Activated naive CD4-positive, alpha-beta T cell treated with anti-CD3 and anti-CD28 coated beads, Interleukin-2, amount 50 U/mL, for 24 hours (primary cell): Measurements from ENCODE around the gene EBNA1BP2.
A peak's percentile ranks its signal among the peaks of the same experiment; 100 is the strongest.

Experiments used
- H3K27ac Mint-ChIP-seq: one replicate; pipeline ENCODE4 v1.8.0; 2021; ENCODE audit warnings: mild to moderate bottlenecking, mixed read lengths
- H3K27me3 Mint-ChIP-seq: one replicate; pipeline ENCODE4 v1.8.0; 2021; ENCODE audit warnings: mixed read lengths
- H3K36me3 Mint-ChIP-seq: one replicate; pipeline ENCODE4 v1.8.0; 2021; ENCODE audit warnings: mixed read lengths
- H3K4me1 Mint-ChIP-seq: one replicate; pipeline ENCODE4 v1.8.0; 2021; ENCODE audit warnings: mixed read lengths
- H3K4me3 Mint-ChIP-seq: one replicate; pipeline ENCODE4 v1.8.0; 2021; ENCODE audit warnings: mild to moderate bottlenecking, mixed read lengths
- H3K9me3 Mint-ChIP-seq: one replicate; pipeline ENCODE4 v1.8.0; 2021; ENCODE audit warnings: mixed read lengths

Gene EBNA1BP2

GRCh38 chr1:43194509-43194908, 22.4 kb upstream of the EBNA1BP2 start:
- Mint-ChIP-seq H3K27ac (no peak overlapping the region), H3K4me1 (no peaks in the 10 kb centered on the region), H3K4me3 (no peak overlapping the region), H3K9me3 (peaks cover 9% of the 10 kb centered on the region), H3K27me3 (peaks cover 8% of the 10 kb centered on the region), H3K36me3 (peaks cover 7% of the 10 kb centered on the region)

GRCh38 chr1:43188106-43188505, 16.0 kb upstream of the EBNA1BP2 start:
- H3K4me3 Mint-ChIP-seq: no peak overlapping the region
- peaks cover 4% of the 10 kb centered on the region for H3K9me3 Mint-ChIP-seq
- no peaks in the 10 kb centered on the region for H3K4me1 Mint-ChIP-seq
- peaks cover 5% of the 10 kb centered on the region for H3K36me3 Mint-ChIP-seq
- no peak overlapping the region for H3K27ac Mint-ChIP-seq
- peaks cover 2% of the 10 kb centered on the region for H3K27me3 Mint-ChIP-seq

GRCh38 chr1:43184995-43185394, 12.9 kb upstream of the EBNA1BP2 start:
- Mint-ChIP-seq H3K4me3 (no peak overlapping the region), H3K27me3 (no peaks in the 10 kb centered on the region), H3K9me3 (no peaks in the 10 kb centered on the region), H3K27ac (no peak overlapping the region), H3K36me3 (no peaks in the 10 kb centered on the region), H3K4me1 (no peaks in the 10 kb centered on the region)

GRCh38 chr1:43184388-43184787, 12.3 kb upstream of the EBNA1BP2 start:
- Mint-ChIP-seq H3K27ac (no peak overlapping the region), H3K4me3 (no peak overlapping the region), H3K4me1 (no peaks in the 10 kb centered on the region), H3K36me3 (no peaks in the 10 kb centered on the region), H3K9me3 (no peaks in the 10 kb centered on the region), H3K27me3 (no peaks in the 10 kb centered on the region)

GRCh38 chr1:43177691-43178090, 5.6 kb upstream of the EBNA1BP2 start:
- peaks cover 5% of the 10 kb centered on the region for H3K4me1 Mint-ChIP-seq
- no peak overlapping the region for H3K27ac Mint-ChIP-seq
- H3K4me3 Mint-ChIP-seq: no peak overlapping the region
- H3K36me3 Mint-ChIP-seq: no peaks in the 10 kb centered on the region
- H3K27me3 Mint-ChIP-seq: peaks cover 12% of the 10 kb centered on the region
- no peaks in the 10 kb centered on the region for H3K9me3 Mint-ChIP-seq

- H3K27me3 Mint-ChIP-seq: peaks cover 12% of the 10 kb centered on the region
- no peak overlapping the region for H3K4me3 Mint-ChIP-seq
- H3K36me3 Mint-ChIP-seq: peaks cover 16% of the 10 kb centered on the region
- no peaks in the 10 kb centered on the region for H3K9me3 Mint-ChIP-seq
- H3K27ac Mint-ChIP-seq: no peak overlapping the region
- H3K4me1 Mint-ChIP-seq: peaks cover 25% of the 10 kb centered on the region
Observed at GRCh38 chr1:43174873-43175272, 2.8 kb upstream of the EBNA1BP2 start.

- H3K9me3 Mint-ChIP-seq: no peaks in the 10 kb centered on the region
- no peak overlapping the region for H3K27ac Mint-ChIP-seq
- H3K4me1 Mint-ChIP-seq: peaks cover 43% of the 10 kb centered on the region
- H3K4me3 Mint-ChIP-seq: peak overlapping the region; percentile 93
- H3K27me3 Mint-ChIP-seq: peaks cover 12% of the 10 kb centered on the region
- peaks cover 26% of the 10 kb centered on the region for H3K36me3 Mint-ChIP-seq
Observed at GRCh38 chr1:43172527-43172972, 460 bp upstream of the EBNA1BP2 start.

GRCh38 chr1:43171312-43171875, 696 bp downstream of the EBNA1BP2 start:
- Mint-ChIP-seq H3K27ac (peak overlapping the region; percentile 96), H3K4me3 (peak overlapping the region; percentile 93), H3K36me3 (peaks cover 33% of the 10 kb centered on the region), H3K27me3 (peaks cover 5% of the 10 kb centered on the region), H3K4me1 (peaks cover 43% of the 10 kb centered on the region), H3K9me3 (no peaks in the 10 kb centered on the region)

- Mint-ChIP-seq H3K27me3 (no peaks in the 10 kb centered on the region), H3K4me3 (no peak overlapping the region), H3K27ac (no peak overlapping the region), H3K4me1 (peaks cover 27% of the 10 kb centered on the region), H3K9me3 (no peaks in the 10 kb centered on the region), H3K36me3 (peaks cover 41% of the 10 kb centered on the region)
Observed at GRCh38 chr1:43165765-43166164, 6.3 kb downstream of the EBNA1BP2 start.

- Mint-ChIP-seq H3K9me3 (no peaks in the 10 kb centered on the region), H3K27ac (no peak overlapping the region), H3K27me3 (no peaks in the 10 kb centered on the region), H3K36me3 (peaks cover 35% of the 10 kb centered on the region), H3K4me1 (peaks cover 21% of the 10 kb centered on the region), H3K4me3 (no peak overlapping the region)
Observed at GRCh38 chr1:43165162-43165561, 6.9 kb downstream of the EBNA1BP2 start.

GRCh38 chr1:43156026-43156425, 16.1 kb downstream of the EBNA1BP2 start:
- Mint-ChIP-seq H3K9me3 (no peaks in the 10 kb centered on the region), H3K4me3 (no peak overlapping the region), H3K27ac (no peak overlapping the region), H3K36me3 (no peaks in the 10 kb centered on the region), H3K27me3 (peaks cover 3% of the 10 kb centered on the region), H3K4me1 (no peaks in the 10 kb centered on the region)

- Mint-ChIP-seq H3K4me1 (peaks cover 4% of the 10 kb centered on the region), H3K27me3 (peaks cover 17% of the 10 kb centered on the region), H3K9me3 (no peaks in the 10 kb centered on the region), H3K4me3 (no peak overlapping the region), H3K27ac (no peak overlapping the region), H3K36me3 (no peaks in the 10 kb centered on the region)
Observed at GRCh38 chr1:43153443-43153842, 18.6 kb downstream of the EBNA1BP2 start.

GRCh38 chr1:43152866-43153265, 19.2 kb downstream of the EBNA1BP2 start:
- no peak overlapping the region for H3K27ac Mint-ChIP-seq
- no peak overlapping the region for H3K4me3 Mint-ChIP-seq
- H3K36me3 Mint-ChIP-seq: no peaks in the 10 kb centered on the region
- H3K27me3 Mint-ChIP-seq: peaks cover 18% of the 10 kb centered on the region
- H3K9me3 Mint-ChIP-seq: no peaks in the 10 kb centered on the region
- H3K4me1 Mint-ChIP-seq: peaks cover 5% of the 10 kb centered on the region

- Mint-ChIP-seq H3K9me3 (no peaks in the 10 kb centered on the region), H3K27ac (no peak overlapping the region), H3K27me3 (peaks cover 36% of the 10 kb centered on the region), H3K4me3 (no peak overlapping the region), H3K36me3 (no peaks in the 10 kb centered on the region), H3K4me1 (peaks cover 5% of the 10 kb centered on the region)
Observed at GRCh38 chr1:43149889-43150288, 22.2 kb downstream of the EBNA1BP2 start.

GRCh38 chr1:43147625-43148327, 24.3 kb downstream of the EBNA1BP2 start:
- no peaks in the 10 kb centered on the region for H3K9me3 Mint-ChIP-seq
- peaks cover 54% of the 10 kb centered on the region for H3K27me3 Mint-ChIP-seq
- no peaks in the 10 kb centered on the region for H3K36me3 Mint-ChIP-seq
- no peak overlapping the region for H3K4me3 Mint-ChIP-seq
- H3K4me1 Mint-ChIP-seq: peaks cover 5% of the 10 kb centered on the region
- H3K27ac Mint-ChIP-seq: no peak overlapping the region

GRCh38 chr1:43144237-43144636, 27.9 kb downstream of the EBNA1BP2 start:
- Mint-ChIP-seq H3K9me3 (peaks cover 5% of the 10 kb centered on the region), H3K36me3 (no peaks in the 10 kb centered on the region), H3K4me3 (no peak overlapping the region), H3K27me3 (peaks cover 46% of the 10 kb centered on the region), H3K4me1 (peaks cover 5% of the 10 kb centered on the region), H3K27ac (no peak overlapping the region)
